Activated CD8-positive, alpha-beta memory T cell treated with anti-CD3 and anti-CD28 coated beads for 48 hours (primary cell): ENCODE results near the gene NACA.
"Not testable (repeated sequence)": the region's sequence is repeated elsewhere in the genome, so short reads cannot be mapped to it uniquely, and the experiment has no call there.

Source experiments
- DNase-seq, 3 experiments: peaks; one replicate each; pipeline ENCODE4 v3.0.0-alpha.2; 2020; ENCODE audit warnings: low read depth in 2 of 3, low spot score in 2 of 3

The NACA gene

DNA sequence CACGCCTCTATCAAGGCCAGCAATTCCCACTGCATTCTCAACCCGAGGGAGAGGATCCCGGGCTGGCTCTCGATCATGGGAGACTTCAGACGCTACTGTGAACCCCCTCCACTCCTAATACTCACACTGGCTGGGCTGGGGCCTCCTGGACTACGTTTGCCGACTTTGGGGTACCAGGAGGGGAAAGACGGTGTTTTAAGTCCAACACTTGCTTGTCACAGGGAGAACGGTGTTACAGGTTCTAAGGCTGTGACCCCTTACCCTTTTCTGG lies 463 bp downstream of the NACA start:
- DNase-seq, result no peak

DNA sequence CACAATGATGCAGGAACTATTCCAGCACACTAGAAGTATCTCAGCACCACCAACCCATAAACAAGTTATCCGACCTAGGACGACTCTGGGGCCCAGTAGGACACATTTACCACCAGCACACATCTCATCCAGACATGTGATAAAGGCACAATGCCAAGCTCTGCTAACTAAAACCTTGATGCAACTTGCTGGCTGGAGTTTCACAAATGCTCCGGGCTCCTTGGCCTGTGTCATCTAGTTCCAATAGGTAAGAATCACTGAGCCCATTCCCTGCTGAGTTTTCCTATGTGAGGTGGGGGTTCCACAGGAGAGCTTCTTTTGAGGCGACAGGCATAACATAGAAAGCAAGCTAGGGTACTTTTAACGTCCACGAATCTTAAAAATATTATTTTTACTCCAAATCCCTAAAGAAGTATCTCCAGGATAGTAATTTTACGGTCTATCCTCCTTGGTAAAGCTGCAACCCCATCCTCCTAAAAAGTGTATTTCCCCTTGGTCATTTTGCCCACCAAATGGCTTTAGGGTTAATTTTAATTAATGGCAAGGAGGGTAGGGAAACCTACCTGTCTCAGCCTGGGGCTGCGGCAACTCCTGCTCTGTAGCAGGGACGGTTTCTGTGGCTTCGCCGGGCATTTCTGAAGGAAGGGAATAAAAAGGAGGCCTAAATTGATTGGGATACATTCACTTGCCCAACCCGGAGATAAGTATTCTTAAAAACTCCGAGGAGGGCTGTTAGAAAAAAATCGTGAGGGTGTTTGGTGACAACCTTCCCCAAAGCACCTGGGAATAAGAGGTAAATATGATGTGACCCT lies 1.0 kb downstream of the NACA start:
- no peak for DNase-seq

DNA sequence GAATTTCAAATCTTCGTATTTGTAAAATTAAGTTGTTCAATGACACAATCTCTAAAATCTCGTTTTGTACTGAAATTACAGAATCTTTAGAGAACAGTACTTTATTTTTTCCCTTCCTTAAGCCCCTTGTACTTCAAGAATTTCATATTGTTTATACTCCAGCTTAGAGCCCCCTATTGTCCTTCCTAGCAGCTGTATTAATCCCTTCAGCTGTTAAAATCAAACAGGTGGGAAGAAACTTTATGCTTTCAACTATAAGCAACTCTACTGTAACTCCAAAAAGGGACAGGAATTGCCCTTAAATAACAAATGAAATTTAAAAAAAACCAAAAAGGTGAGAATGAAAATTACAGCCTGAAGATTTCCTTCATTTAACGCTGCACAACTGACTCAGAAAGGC lies 1.7 kb downstream of the NACA start:
- no peak for DNase-seq

DNA sequence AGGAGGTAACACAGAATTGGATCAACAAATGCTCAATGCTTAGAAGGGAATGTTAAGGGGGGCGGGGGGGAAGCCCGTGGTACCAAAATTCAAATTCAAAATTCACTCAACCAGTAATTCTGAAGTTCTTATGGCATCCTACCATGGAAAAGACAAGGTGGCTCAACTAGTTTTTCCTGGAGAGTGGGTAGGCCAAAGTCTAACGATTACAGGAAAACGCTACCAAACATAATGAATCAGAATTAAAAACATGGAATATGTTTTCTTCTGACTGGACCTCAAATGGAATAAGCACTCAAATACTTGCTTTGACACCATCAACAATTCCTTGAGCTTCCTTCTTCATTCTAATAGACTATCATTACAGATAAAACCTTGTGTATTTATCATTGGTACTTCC lies 2.3 kb downstream of the NACA start:
- no peak for DNase-seq

- DNase-seq, result no peak
Observed at GRCh38 chr12:56721721-56722120, 3.4 kb downstream of the NACA start.

DNA sequence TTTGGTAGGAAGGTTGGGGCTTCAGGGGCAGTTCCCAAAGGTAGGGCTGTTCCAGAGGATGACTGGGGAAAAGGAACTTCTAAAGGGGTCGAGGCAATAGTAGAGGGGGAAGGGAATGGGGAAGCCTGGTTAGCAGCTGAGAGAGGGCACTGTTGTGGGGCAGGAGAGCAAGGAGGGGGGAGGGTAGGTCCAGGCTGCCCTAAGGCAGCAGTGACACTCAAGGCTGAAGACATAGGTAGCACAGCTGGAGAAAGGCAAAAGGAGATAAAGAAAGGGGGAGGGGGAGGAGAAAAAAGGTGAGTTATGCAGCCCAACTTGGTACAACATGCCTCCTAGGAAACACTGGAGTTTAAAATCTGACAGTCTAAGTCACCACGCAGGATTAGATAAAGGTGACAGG lies 3.9 kb downstream of the NACA start:
- no peak for DNase-seq

DNA sequence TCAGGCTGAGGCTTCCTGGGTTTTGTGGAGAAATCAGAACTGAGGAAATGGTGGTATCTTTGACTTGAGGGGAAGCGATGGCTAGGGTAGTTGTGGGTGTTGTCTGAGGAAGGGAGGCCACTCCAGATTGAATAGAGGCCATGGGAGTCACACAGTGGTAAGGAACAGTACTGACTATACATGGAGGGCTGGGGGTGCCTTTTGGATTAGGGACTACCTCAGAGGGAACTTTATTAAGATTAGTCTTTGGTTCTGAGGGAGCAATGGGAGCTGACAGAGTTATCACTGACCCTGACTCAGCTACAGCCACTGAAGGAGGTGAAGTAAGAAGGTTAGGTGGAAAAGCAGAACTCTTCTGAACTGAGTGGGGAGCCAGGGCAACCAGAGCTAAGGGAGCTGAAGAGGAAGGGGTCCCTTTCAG lies 4.4 kb downstream of the NACA start:
- DNase-seq, result no peak

GRCh38 chr12:56719056-56719455 lies 6.0 kb downstream of the NACA start:
- no peak for DNase-seq

GRCh38 chr12:56718636-56719035 lies 6.5 kb downstream of the NACA start:
- DNase-seq, result no peak

DNA sequence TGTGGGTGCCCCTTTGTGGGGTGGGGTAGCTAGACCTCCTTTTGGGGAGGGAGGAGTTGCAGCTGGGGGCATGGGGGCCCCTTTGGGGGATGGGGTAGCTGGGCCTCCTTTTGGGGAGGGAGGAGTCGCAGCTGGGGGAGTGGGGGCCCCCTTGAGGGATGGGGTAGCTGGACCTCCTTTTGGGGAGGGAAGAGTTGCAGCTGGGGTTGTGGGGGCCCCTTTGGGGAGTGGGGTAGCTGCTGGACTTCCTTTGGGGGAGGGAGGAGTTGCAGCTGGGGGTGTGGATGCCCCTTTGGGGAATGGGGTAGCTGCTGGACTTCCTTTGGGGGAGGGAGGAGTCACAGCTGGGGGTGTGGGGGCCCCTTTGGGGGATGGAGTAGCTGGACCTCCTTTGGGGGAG lies 7.0 kb downstream of the NACA start:
- no peak for DNase-seq

DNA sequence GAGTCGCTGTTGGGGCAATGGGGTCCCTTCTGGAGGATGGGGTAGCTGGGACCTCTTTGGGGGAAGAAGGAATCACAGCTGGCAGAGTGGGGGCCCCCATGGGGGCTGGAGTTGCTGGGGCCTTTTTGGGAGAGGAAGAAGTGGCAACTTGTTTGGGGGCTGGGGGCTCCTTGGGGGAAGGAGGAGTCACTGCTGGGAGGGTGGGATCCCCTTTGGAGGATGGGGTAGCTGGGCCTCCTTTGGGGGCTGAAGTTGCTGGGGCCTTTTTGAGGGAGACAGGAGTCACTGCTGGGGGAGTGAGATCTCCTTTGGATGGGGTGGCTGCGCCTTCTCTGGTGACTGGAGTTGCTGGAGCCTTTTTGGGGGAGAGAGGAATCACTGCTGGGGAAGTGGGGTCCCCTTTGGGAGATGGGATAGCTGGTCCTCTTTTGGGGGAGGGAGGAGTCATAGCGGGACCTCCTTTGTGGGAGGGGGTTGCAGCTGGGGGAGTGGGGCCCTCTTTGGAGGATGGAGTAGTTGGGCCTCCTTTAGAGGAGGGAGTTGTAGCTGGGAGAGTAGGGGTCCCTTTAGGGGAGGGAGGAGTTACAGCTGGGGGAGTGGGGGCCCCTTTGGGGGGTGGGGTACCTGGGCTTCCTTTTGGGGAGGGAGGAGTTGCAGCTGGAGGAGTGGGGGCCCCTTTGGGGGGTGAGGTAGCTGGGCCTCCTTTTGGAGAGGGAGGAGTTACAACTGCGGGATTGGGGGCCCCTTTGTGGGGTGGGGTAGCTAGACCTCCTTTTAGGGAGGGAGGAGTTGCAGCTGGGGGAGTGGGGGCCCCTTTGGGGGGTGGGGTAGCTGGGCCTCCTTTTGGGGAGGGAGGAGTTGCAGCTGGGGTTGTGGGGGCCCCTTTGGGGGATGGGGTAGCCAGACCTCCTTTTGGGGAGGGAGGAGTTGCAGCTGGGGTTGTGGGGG lies 7.9 kb downstream of the NACA start:
- DNase-seq, result no peak

GRCh38 chr12:56716458-56716857 lies 8.6 kb downstream of the NACA start:
- DNase-seq, result no peak

GRCh38 chr12:56715798-56716197 lies 9.3 kb downstream of the NACA start:
- DNase-seq, result no peak

- no peak for DNase-seq
Observed at GRCh38 chr12:56714431-56714929, 10.6 kb downstream of the NACA start.

GRCh38 chr12:56713345-56713744 lies 11.8 kb downstream of the NACA start:
- DNase-seq, result no peak

GRCh38 chr12:56709759-56710376 lies 15.2 kb downstream of the NACA start:
- no peak for DNase-seq

DNA sequence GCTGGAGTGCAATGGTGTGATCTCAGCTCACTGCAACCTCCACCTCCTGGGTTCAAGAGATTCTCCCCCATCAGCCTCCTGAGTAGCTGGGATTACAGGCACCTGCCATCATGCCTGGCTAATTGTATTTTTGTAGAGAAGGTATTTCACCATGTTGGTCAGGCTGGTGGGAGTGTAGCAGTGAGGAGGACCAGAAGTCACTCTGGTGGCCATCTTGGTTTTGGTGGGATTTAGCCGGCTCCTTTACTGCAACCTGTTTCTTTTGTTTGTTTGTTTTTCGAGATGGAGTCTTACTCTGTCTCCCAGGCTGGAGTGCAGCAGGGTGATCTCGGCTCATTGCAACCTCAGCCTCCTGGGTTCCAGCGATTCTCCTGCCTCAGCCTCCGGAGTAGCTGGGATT lies 20.6 kb downstream of the NACA start:
- not testable (repeated sequence) for DNase-seq

GRCh38 chr12:56699020-56699661 lies 26.0 kb downstream of the NACA start:
- no peak for DNase-seq

- no peak for DNase-seq
Observed at GRCh38 chr12:56695327-56696101, 29.6 kb downstream of the NACA start.

GRCh38 chr12:56694161-56694560 lies 30.9 kb downstream of the NACA start:
- DNase-seq, result no peak

DNA sequence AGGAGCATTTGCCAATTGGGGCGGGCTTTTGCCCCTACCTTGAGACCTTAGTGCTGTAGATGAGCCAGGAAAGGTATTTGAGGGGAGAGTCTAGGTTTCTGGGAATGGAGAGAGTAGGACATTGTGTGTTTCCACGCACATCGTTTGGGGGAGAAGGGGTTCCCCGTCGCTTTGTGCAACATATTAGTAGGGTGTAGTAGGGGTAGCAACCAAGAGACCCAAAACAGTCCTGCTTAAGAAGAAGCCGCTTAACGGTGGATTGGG lies 36.3 kb downstream of the NACA start:
- DNase-seq, result no peak
